Spinal cord (tissue), 10 donors: Measurements from ENCODE around the gene AJM1. TPM values are rescaled to one million over a fixed set of nuclear protein-coding genes. Genes with fewer than 3 reads are reported as not detected.
A peak's percentile ranks its signal among the peaks of the same experiment; 100 is the strongest.
"Not testable (repeated sequence)": the region's sequence is repeated elsewhere in the genome, so short reads cannot be mapped to it uniquely, and the experiment has no call there.

Experiments used
- DNase-seq, 6 donors: peaks; one replicate each; pipeline versions ENCODE4 v3.0.0 to v3.0.0-alpha.2; 2013 to 2015; ENCODE audit warnings: low spot score in 6 of 6, low read depth in 4 of 6
- H3K27ac ChIP-seq: one replicate; pipeline ENCODE4 v1.5.1; 2013; ENCODE audit warnings: low read depth, low read length, control low read depth
- H3K27me3 ChIP-seq: one replicate; pipeline ENCODE4 v1.6.1; 2013; ENCODE audit warnings: low read length; ENCODE audit not compliant: control insufficient read depth, insufficient read depth
- H3K36me3 ChIP-seq: one replicate; pipeline ENCODE4 v1.6.1; 2013; ENCODE audit warnings: low read length; ENCODE audit not compliant: control insufficient read depth, insufficient read depth
- H3K4me1 ChIP-seq: one replicate; pipeline ENCODE4 v1.6.1; 2013; ENCODE audit warnings: low read length; ENCODE audit not compliant: control insufficient read depth, insufficient read depth
- H3K4me3 ChIP-seq: one replicate; pipeline ENCODE4 v1.5.1; 2013; ENCODE audit warnings: low read depth, low read length, control low read depth
- H3K9me3 ChIP-seq: one replicate; pipeline ENCODE4 v1.6.1; 2013; ENCODE audit warnings: low read length; ENCODE audit not compliant: control insufficient read depth, insufficient read depth
- WGBS: methylation state at CpG from one replicate; pipeline ENCODE4 v1.1.5; 2013; ENCODE audit warnings: missing lambda C conversion rate; ENCODE audit not compliant: insufficient coverage; 5-methylcytosine and 5-hydroxymethylcytosine counted together
- polyA plus RNA-seq, 2 donors: library from polyadenylated mRNA; unstranded; fragments of 120-200 nt; gene quantifications; one replicate each; pipeline ENCODE4 v1.2.1, GENCODE V29; 2013; ENCODE audit not compliant: insufficient read length in 2 of 2
- total RNA-seq, 2 donors: library from RNA; depleted of rRNA in 1 of 2; stranded (reverse); fragments of 120-200 nt in 1 of 2; fragments of >200 nt in 1 of 2; gene quantifications; one replicate each; pipeline versions ENCODE4 v1.2.3 to v1.2.4, GENCODE V29; 2013 to 2014
- donor health status: healthy.

Gene AJM1
- total and polyA plus RNA-seq, 4 donors: 1.2 to 20.5 (median 10.7) TPM

- no peaks in the 10 kb centered on the region for H3K9me3 ChIP-seq
- H3K4me1 ChIP-seq: peaks cover 26% of the 10 kb centered on the region
- no peak overlapping the region for H3K27ac ChIP-seq
- H3K4me3 ChIP-seq: no peak overlapping the region
- 96% methylated on average over 21 of the region's 22 CpGs for WGBS
- no peaks in the 10 kb centered on the region for H3K27me3 ChIP-seq
- DNase-seq: peak in 1 of 6 donors; percentile 1
- H3K36me3 ChIP-seq: peaks cover 83% of the 10 kb centered on the region
Observed at GRCh38 chr9:136860933-136861873, 18.9 kb downstream of the AJM1 start.

- no peaks in the 10 kb centered on the region for H3K9me3 ChIP-seq
- H3K36me3 ChIP-seq: peaks cover 76% of the 10 kb centered on the region
- DNase-seq: no peak
- 85% methylated on average over 24 of the region's 26 CpGs for WGBS
- H3K27me3 ChIP-seq: no peaks in the 10 kb centered on the region
- no peak overlapping the region for H3K4me3 ChIP-seq
- H3K27ac ChIP-seq: no peak overlapping the region
- peaks cover 30% of the 10 kb centered on the region for H3K4me1 ChIP-seq
Observed at GRCh38 chr9:136861874-136862457, 19.7 kb downstream of the AJM1 start.

- peaks cover 68% of the 10 kb centered on the region for H3K36me3 ChIP-seq
- peaks cover 36% of the 10 kb centered on the region for H3K4me1 ChIP-seq
- H3K9me3 ChIP-seq: no peaks in the 10 kb centered on the region
- 92% methylated on average over 25 of the region's 31 CpGs for WGBS
- no peak overlapping the region for H3K27ac ChIP-seq
- DNase-seq: no peak
- H3K27me3 ChIP-seq: no peaks in the 10 kb centered on the region
- no peak overlapping the region for H3K4me3 ChIP-seq
Observed at GRCh38 chr9:136862849-136863622, 20.8 kb downstream of the AJM1 start.

- H3K9me3 ChIP-seq: no peaks in the 10 kb centered on the region
- H3K4me1 ChIP-seq: peaks cover 35% of the 10 kb centered on the region
- 95% methylated on average over 10 of the region's 12 CpGs for WGBS
- no peak overlapping the region for H3K4me3 ChIP-seq
- no peak overlapping the region for H3K27ac ChIP-seq
- H3K27me3 ChIP-seq: no peaks in the 10 kb centered on the region
- peaks cover 61% of the 10 kb centered on the region for H3K36me3 ChIP-seq
- DNase-seq: no peak
Observed at GRCh38 chr9:136863623-136864273, 21.5 kb downstream of the AJM1 start.

- no peak for DNase-seq
- H3K27me3 ChIP-seq: no peaks in the 10 kb centered on the region
- peak overlapping the region; percentile 66 for H3K4me3 ChIP-seq
- H3K36me3 ChIP-seq: peaks cover 47% of the 10 kb centered on the region
- no peak overlapping the region for H3K27ac ChIP-seq
- no peaks in the 10 kb centered on the region for H3K9me3 ChIP-seq
- WGBS: 71% methylated on average over 11 of the region's 11 CpGs
- peaks cover 22% of the 10 kb centered on the region for H3K4me1 ChIP-seq
Observed at GRCh38 chr9:136865041-136865767, 22.9 kb downstream of the AJM1 start.

- H3K4me1 ChIP-seq: peaks cover 22% of the 10 kb centered on the region
- H3K36me3 ChIP-seq: peaks cover 41% of the 10 kb centered on the region
- no peak for DNase-seq
- H3K27me3 ChIP-seq: no peaks in the 10 kb centered on the region
- H3K4me3 ChIP-seq: peak overlapping the region; percentile 66
- H3K27ac ChIP-seq: no peak overlapping the region
- no peaks in the 10 kb centered on the region for H3K9me3 ChIP-seq
- WGBS: 0% methylated on average over 15 of the region's 20 CpGs
Observed at GRCh38 chr9:136865768-136866103, 23.5 kb downstream of the AJM1 start.

GRCh38 chr9:136866898-136867421 lies 24.7 kb downstream of the AJM1 start:
- Histone ChIP-seq H3K4me3 (peak overlapping the region; percentile 47), H3K36me3 (peaks cover 29% of the 10 kb centered on the region), H3K4me1 (peaks cover 22% of the 10 kb centered on the region)
- H3K27ac ChIP-seq, H3K27me3 ChIP-seq, H3K9me3 ChIP-seq, DNase-seq: not testable (repeated sequence)
- WGBS: 93% methylated on average over 20 of the region's 29 CpGs

GRCh38 chr9:136867480-136867879 lies 25.2 kb downstream of the AJM1 start:
- WGBS: 98% methylated on average over 14 of the region's 18 CpGs
- no peak overlapping the region for H3K27ac ChIP-seq
- no peak for DNase-seq
- no peak overlapping the region for H3K4me3 ChIP-seq
- no peaks in the 10 kb centered on the region for H3K27me3 ChIP-seq
- no peaks in the 10 kb centered on the region for H3K9me3 ChIP-seq
- H3K36me3 ChIP-seq: peaks cover 24% of the 10 kb centered on the region
- H3K4me1 ChIP-seq: peaks cover 22% of the 10 kb centered on the region
